OCI-LY3 (cell line): ENCODE results near the gene NT5DC3.

ENCODE experiments used
- EZH2phosphoT487 ChIP-seq: fragments of 200-600 bp; shearing (Covaris generic); IDR thresholded peaks from 2 replicates; pipeline ENCODE4 v1.6.1; 2018; ENCODE audit warnings: antibody characterized with exemption, mixed run types, low read depth
- TF ChIP-seq, protein P1 (sequence below): fragments of 200-600, 300-600 bp; sonication (generic); IDR thresholded peaks from 2 replicates; pipeline ENCODE4 v1.5.1; 2014; ENCODE audit warnings: antibody characterized with exemption, low read length, low read depth

DNA sequence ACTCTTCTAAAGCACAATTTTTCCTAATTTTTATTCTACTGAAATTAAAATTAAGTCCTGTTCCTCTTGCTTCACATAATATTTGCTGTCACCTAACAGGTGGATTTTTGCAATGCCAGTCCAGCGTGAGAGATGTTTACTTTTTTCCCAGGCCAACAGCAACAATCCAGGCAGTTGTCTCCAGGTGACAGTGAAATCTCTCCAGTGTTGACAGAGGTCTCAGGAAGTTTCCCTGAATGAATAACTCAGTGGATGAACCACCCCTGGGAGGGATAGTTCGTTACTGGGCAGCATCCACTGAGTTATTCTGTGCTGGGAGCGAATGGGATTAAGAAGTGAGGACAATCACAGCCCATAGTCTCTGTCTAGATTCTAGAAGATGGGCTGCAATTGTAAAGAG, 7.1 kb upstream of the NT5DC3 start:
- TF ChIP-seq, protein P1, sequence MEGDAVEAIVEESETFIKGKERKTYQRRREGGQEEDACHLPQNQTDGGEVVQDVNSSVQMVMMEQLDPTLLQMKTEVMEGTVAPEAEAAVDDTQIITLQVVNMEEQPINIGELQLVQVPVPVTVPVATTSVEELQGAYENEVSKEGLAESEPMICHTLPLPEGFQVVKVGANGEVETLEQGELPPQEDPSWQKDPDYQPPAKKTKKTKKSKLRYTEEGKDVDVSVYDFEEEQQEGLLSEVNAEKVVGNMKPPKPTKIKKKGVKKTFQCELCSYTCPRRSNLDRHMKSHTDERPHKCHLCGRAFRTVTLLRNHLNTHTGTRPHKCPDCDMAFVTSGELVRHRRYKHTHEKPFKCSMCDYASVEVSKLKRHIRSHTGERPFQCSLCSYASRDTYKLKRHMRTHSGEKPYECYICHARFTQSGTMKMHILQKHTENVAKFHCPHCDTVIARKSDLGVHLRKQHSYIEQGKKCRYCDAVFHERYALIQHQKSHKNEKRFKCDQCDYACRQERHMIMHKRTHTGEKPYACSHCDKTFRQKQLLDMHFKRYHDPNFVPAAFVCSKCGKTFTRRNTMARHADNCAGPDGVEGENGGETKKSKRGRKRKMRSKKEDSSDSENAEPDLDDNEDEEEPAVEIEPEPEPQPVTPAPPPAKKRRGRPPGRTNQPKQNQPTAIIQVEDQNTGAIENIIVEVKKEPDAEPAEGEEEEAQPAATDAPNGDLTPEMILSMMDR: no peak
- TF ChIP-seq EZH2phosphoT487: no peak
